CD4-positive, alpha-beta T cell treated with Interleukin-4 for 1 hour (primary cell): ENCODE measurements around the gene TMEM44.
"Not testable (repeated sequence)": the region's sequence is repeated elsewhere in the genome, so short reads cannot be mapped to it uniquely, and the experiment has no call there.

Experiments
- DNase-seq, 2 donors: peaks; one replicate each; pipeline ENCODE4 v3.0.0-alpha.2; 2020 to 2022

The TMEM44 gene

DNA sequence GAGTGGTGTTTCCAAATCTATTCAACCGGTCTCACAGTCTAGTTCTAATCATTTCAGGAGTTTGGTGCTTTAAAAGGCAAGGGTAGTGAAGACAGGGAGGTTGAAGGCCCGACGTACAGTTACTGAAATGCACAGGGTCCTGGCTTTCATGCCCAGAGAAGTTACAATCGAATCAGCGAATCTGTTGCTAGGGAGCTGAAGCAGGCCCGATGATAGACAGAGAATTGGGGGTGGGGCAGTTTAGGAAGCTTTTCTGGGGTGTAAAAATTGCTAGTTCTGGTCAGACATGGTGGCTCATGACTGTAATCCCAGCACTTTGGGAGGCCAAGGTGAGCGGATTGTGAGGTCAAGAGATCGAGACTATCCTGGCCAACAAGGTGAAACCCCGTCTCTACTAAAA lies 83.4 kb downstream of the TMEM44 start:
- no peak for DNase-seq

DNA sequence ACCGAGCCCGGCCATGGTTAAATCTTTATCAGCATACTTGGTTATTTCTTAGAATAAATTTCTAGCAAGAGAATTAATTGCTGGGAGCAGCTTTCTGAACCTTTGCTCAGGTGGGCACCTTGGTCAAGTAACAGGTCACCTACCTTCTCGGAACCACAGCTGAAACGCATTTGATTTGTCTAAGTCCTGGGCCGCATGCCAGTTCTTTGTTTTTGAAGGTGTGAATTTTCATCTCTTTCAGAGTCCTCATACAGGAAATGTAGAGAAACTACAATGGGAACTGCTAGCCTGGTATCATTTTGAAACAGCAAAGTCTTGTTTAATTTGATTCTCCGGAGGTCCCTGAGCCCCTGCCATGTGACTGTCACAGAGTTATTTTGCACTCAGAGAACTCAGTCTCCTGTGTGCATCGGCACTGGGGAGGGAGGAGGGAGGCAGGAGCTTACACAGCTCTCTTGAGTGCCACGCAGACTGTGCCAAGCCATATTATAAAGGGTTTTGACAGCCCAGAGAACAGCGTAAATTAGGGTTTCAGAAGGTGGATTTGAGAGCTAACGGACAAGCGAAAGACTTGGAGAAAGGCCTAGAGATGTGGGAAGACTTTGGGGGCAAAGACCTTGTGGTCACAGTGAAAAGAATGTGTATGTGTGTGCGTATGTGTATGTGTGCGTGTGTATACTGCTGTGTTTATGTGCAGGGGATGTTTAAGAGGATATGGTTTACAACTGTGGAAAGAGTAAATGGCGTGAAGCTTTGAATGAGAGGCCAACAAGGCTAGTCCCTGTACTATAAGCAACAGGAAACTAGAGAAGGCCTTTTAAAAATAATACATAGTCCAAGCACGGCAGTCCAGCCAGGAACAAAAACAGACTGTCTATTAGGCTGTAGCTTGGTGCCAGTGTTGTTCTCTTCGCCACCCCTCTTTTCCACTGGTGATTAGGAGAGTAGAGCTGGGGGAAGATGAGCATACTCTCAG lies 84.6 kb downstream of the TMEM44 start:
- DNase-seq: no peak

DNA sequence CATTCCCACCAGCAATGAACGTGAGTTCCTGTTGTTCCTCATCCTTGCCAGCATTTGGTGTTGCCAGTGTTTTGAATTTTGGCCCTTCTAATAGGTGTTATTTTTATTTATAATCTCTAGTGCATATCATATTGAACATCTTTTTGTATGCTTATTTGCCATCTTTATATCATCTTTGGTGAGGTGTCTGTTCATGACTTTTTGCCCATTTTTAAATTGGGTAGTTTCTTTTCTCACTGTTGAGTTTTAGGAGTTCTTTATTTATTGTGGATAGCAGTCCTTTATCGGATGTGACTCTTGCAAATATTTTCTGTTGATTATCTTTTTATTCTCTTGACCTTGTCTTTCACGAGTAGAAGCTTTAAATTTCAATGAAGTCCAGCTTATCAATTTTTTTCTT lies 86.2 kb downstream of the TMEM44 start:
- no peak for DNase-seq

DNA sequence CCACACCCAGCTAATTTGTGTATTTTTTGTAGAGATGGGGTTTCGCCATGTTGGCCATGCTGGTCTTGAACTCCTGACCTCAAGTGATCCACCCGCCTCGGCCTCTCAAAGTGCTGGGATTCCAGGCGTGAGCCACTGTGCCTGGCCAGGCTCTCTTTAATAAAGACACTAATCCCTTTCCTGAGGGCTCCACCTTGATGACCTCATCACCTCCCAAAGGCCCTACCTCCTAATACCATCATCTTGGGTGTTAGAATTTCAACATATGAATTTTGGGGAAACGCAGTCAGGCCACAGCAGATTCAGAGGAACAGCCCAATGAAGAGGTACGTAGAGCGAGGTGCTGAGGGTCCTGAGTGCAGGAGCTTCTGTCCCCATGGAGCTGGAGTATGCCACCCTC lies 87.7 kb downstream of the TMEM44 start:
- DNase-seq: not testable (repeated sequence)

DNA sequence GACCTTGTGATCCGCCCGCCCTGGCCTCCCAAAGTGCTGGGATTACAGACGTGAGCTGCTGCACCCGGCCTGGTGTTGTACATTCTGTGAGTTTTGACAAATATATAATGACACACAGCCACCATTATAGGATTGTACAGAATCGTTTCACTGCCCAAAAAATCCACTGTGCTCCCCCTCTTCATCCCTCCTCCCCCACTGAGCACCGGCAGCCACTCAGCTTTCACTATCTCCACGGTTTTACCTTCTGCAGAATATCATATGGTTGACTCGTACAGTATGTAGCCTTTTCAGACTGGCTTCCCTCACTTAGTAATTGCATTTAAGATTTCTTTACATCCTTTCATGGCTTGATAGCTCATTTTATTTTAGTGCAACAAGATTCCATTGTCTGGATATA lies 89.7 kb downstream of the TMEM44 start:
- DNase-seq: no peak

DNA sequence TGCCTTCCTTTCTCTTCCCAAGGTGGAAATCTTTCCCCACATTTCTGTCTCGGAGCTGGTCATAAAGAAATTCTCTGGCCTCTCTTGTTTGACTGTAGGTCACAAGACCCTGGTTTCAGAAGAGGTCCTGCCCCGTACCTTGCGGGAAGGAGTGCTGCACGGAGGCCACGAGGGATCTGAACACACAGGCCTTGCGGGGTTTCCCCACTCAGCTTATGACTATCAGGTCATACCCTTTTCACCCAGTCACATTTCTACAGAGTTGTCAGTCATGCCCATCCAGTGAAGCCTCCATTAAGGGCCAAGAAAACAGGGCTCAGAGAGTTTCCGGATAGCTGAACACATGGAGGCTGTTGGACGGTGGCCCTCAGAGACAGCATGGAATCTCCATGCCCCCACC lies 91.7 kb downstream of the TMEM44 start:
- DNase-seq: no peak

DNA sequence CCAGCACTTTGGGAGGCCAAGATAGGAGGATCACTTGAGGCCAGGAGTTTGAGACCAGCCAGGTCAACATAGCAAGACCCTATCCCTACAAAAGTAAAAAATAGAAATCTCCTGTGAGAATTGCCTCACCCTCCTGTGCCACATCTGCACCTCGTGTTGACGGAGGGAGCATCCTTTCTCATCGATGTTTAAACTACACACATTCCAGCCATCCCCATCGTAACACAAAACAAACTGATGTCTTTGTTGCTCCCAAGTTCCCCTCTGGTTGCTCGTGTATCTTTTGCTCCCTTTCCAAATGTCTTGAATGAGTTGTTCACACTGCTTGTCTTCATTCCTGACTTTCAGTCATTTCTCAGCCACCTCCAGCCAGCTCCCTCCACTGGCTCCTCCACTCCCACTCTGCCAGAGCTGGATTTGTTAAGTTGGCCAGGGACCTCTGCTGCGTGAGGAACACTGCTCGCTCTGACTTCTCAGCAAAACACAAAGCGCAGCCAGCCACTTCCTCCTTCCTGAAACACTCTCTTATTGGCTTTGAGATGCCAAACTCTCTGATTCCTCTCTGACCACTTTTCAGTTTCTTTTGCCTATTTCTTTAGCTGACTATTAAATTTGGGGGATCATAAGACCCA lies 92.8 kb downstream of the TMEM44 start:
- no peak for DNase-seq

DNA sequence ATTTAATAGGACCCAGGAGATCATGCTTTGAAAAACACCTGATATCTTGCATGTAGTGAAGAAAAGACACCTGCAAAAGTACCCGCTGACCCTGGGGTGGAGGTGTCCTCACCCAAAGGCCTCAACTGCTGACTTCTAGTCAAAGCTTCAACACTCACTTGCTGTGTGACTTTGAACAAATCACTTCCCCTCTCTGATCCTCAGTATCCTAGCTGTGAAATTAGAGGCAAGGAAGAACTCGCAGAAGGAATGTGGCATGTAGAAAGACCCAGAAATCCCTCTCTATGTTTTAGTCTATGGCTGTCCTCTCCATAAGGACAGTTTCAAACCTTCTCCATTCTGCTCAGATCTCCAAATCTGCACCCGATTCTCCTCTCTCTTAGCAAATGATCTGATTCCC lies 93.7 kb downstream of the TMEM44 start:
- DNase-seq: no peak

DNA sequence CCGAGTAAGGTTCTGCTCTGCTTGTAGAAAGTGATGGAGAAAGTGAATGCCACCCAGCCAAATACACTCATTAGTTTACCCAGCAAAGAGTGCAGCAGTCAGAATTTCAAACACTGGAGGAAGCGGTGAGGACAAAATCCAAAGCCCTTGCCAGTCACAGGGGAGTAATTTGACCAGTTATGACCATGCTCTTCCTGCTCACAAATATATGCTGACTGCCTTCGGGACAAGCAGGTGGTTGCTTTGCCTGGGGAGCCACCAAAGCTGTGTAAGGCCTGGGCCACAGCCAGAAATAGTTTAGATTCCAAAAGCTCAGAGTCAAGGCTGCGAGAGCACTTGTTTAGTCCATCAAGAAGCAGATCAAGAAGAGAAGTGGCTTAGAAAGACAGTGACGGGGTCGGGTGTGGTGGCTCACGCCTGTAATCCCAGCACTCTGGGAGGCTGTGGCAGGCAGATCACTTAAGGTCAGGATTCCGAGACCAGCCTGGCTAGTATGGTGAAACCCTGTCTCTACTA lies 95.4 kb downstream of the TMEM44 start:
- no peak for DNase-seq
